Hepatocyte (in vitro differentiated cells): ENCODE data around the gene PRRT4.
A peak's percentile ranks its signal among the peaks of the same experiment; 100 is the strongest.

Experiments
- EZH2 ChIP-seq: fragments of 200-600 bp; sonication (generic); IDR thresholded peaks from 2 replicates; pipeline ENCODE4 v1.6.1; 2016; ENCODE audit warnings: antibody characterized with exemption, mild to moderate bottlenecking, borderline replicate concordance
- TF ChIP-seq, protein P1 (sequence below): fragments of 200-600 bp; sonication (generic); IDR thresholded peaks from 2 replicates; pipeline ENCODE4 v1.5.1; 2016; ENCODE audit warnings: antibody characterized with exemption, mild to moderate bottlenecking; ENCODE audit not compliant: poor library complexity

DNA sequence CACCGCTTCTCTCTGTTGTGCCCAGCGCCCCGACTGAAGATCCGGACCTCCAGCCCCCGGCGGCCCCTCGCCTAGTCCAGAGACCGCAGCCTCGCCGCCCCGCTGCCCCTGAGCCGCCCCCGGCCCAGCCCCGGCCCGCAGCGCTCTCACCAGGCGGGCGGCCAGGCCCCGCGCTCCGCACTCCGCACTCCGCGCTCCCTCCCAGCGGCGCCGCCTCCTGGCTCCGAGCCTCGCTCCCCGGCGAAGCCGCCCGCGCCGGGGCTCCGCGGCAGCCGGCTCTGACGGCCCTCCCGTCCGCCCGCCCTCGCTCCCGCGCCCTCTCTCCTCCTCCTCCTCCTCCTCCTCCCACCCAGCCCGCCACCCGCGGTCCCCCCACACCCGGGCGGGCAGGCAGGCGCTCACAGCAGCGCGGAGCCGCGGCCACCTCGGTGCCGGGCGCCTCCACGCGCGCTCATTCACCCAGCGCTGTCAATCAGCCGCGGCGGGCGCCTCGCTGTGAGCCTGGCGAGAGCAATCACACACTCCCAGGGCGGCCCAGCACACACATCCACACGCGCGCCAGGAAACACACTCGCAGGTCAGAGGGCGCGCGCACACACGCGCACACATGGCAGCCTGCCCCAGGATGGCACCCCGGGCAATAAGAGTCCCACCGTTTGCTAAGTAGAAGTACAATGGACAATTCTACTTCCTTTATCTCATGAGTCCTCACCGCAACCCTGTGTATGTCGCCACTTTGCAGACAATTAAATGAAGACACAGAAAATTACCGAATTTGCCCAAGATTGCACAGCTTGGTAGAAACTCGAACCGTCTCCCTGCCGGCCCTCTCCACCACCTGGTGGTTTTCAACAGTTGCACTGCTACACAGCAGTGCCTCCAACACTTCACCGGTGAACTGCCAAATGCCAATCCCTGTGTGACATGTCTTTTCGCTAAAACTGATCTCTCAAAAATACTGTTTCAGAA, at the start of gene PRRT4:
- TF ChIP-seq, protein P1, sequence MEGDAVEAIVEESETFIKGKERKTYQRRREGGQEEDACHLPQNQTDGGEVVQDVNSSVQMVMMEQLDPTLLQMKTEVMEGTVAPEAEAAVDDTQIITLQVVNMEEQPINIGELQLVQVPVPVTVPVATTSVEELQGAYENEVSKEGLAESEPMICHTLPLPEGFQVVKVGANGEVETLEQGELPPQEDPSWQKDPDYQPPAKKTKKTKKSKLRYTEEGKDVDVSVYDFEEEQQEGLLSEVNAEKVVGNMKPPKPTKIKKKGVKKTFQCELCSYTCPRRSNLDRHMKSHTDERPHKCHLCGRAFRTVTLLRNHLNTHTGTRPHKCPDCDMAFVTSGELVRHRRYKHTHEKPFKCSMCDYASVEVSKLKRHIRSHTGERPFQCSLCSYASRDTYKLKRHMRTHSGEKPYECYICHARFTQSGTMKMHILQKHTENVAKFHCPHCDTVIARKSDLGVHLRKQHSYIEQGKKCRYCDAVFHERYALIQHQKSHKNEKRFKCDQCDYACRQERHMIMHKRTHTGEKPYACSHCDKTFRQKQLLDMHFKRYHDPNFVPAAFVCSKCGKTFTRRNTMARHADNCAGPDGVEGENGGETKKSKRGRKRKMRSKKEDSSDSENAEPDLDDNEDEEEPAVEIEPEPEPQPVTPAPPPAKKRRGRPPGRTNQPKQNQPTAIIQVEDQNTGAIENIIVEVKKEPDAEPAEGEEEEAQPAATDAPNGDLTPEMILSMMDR = peak; percentile 5
- no peak for TF ChIP-seq EZH2
